ENCODE measurements around the gene RAB6B. TPM values are rescaled to one million over a fixed set of nuclear protein-coding genes. Genes with fewer than 3 reads are reported as not detected.
A peak's percentile ranks its signal among the peaks of the same experiment; 100 is the strongest.

RAB6B gene
- total RNA-seq, 1 donor = 0.72 TPM

DNA sequence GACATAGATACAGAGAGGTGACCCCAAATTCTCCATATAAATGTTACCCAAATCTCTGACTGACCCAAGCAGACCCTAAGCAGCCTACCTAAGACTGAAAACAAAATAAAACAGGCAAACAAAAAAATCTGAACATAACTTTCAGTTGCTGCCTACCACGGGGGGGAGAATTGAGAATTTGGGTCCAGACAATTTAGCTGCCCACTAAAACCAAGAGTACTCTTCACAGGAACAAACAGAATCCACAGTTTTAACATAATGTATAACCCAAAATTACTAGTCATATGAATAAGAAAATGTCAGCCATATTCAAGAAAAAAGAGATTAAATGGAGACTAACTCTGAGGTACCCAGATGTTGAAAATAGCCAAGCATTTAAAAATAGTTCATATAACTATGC lies 45.6 kb downstream of the RAB6B start:
- no peak overlapping the region for H3K4me3 ChIP-seq (ENCODE audit: insufficient read depth, low read length)
- no peaks in the 10 kb centered on the region for H4K20me1 ChIP-seq (ENCODE audit: insufficient read depth, low read length)
- H3K27ac ChIP-seq (ENCODE audit: low read depth, low read length) = no peak overlapping the region
- no peaks in the 10 kb centered on the region for H3K4me1 ChIP-seq (ENCODE audit: insufficient read depth, low read length)
- no peaks in the 10 kb centered on the region for H3K79me2 ChIP-seq (ENCODE audit: insufficient read depth, low read length)
- no peaks in the 10 kb centered on the region for H3K9me3 ChIP-seq (ENCODE audit: low read depth, low read length)
- peaks cover 8% of the 10 kb centered on the region for H3K27me3 ChIP-seq (ENCODE audit: insufficient read depth, low read length)
- DNase-seq (ENCODE audit: insufficient read length, low spot score, missing footprints) = no peak
- H2AFZ ChIP-seq (ENCODE audit: low read length) = no peak overlapping the region
- TF ChIP-seq, protein P1, sequence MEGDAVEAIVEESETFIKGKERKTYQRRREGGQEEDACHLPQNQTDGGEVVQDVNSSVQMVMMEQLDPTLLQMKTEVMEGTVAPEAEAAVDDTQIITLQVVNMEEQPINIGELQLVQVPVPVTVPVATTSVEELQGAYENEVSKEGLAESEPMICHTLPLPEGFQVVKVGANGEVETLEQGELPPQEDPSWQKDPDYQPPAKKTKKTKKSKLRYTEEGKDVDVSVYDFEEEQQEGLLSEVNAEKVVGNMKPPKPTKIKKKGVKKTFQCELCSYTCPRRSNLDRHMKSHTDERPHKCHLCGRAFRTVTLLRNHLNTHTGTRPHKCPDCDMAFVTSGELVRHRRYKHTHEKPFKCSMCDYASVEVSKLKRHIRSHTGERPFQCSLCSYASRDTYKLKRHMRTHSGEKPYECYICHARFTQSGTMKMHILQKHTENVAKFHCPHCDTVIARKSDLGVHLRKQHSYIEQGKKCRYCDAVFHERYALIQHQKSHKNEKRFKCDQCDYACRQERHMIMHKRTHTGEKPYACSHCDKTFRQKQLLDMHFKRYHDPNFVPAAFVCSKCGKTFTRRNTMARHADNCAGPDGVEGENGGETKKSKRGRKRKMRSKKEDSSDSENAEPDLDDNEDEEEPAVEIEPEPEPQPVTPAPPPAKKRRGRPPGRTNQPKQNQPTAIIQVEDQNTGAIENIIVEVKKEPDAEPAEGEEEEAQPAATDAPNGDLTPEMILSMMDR (IDR thresholded peaks at IDR 0.05; ENCODE audit: extremely low read depth, low read depth, low read length) = no peak
- no peaks in the 10 kb centered on the region for H3K36me3 ChIP-seq (ENCODE audit: insufficient read depth, low read length)
- no peak overlapping the region for H3K4me2 ChIP-seq (ENCODE audit: insufficient read depth, low read length)

DNA sequence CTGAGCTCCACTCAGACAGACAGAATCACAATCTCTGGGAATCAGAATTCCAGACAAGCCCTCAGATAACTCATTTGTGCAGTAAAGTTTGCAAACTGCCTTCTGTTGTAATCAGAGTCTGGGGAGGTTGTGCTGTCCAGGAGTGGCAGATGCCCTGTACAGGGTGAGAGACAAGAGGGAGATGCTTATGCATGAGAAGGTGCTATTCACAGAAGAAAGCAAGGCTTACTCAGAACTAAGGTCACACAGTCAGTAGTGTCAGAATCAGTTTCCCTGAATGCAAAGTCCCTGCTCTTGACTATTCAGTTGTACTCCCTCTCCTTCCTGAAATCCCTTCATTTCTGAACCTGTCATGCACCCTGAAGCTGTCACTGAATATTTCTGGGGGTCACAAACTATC lies 46.3 kb downstream of the RAB6B start:
- TF ChIP-seq, protein P1 (IDR thresholded peaks at IDR 0.05; ENCODE audit: extremely low read depth, low read depth, low read length) = no peak
- no peak overlapping the region for H3K27ac ChIP-seq (ENCODE audit: low read depth, low read length)
- no peak overlapping the region for H3K4me3 ChIP-seq (ENCODE audit: insufficient read depth, low read length)
- no peak overlapping the region for H3K4me2 ChIP-seq (ENCODE audit: insufficient read depth, low read length)
- peaks cover 8% of the 10 kb centered on the region for H3K27me3 ChIP-seq (ENCODE audit: insufficient read depth, low read length)
- no peaks in the 10 kb centered on the region for H3K36me3 ChIP-seq (ENCODE audit: insufficient read depth, low read length)
- H3K79me2 ChIP-seq (ENCODE audit: insufficient read depth, low read length) = no peaks in the 10 kb centered on the region
- no peaks in the 10 kb centered on the region for H3K9me3 ChIP-seq (ENCODE audit: low read depth, low read length)
- no peaks in the 10 kb centered on the region for H3K4me1 ChIP-seq (ENCODE audit: insufficient read depth, low read length)
- no peaks in the 10 kb centered on the region for H4K20me1 ChIP-seq (ENCODE audit: insufficient read depth, low read length)
- no peak for DNase-seq (ENCODE audit: insufficient read length, low spot score, missing footprints)
- H2AFZ ChIP-seq (ENCODE audit: low read length) = no peak overlapping the region

DNA sequence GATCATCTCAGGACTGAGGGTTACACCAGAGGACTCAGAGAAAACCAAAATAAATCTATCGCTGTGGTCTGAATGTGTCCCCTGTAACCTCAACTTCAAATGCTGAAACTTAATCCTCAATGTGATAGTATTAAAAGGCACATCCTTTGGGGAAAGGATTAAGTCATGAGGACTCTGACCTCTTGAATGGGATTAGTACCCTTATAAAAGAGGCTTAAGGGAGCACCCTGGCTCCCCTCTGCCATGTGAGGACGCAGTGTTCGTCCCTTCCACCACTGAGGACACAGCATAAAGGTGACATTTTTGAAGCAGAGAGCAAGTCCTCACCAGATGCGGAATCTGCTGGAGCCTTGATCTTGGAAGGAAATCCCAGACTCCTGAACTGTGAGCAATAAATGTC lies 50.6 kb downstream of the RAB6B start:
- H3K27ac ChIP-seq (ENCODE audit: low read depth, low read length) = no peak overlapping the region
- TF ChIP-seq, protein P1 (IDR thresholded peaks at IDR 0.05; ENCODE audit: extremely low read depth, low read depth, low read length) = no peak
- no peak for DNase-seq (ENCODE audit: insufficient read length, low spot score, missing footprints)
- no peak overlapping the region for H2AFZ ChIP-seq (ENCODE audit: low read length)
- H3K9me3 ChIP-seq (ENCODE audit: low read depth, low read length) = no peaks in the 10 kb centered on the region
- H3K4me3 ChIP-seq (ENCODE audit: insufficient read depth, low read length) = no peak overlapping the region
- no peak overlapping the region for H3K4me2 ChIP-seq (ENCODE audit: insufficient read depth, low read length)
- H3K79me2 ChIP-seq (ENCODE audit: insufficient read depth, low read length) = no peaks in the 10 kb centered on the region
- H3K27me3 ChIP-seq (ENCODE audit: insufficient read depth, low read length) = peaks cover 8% of the 10 kb centered on the region
- peaks cover 4% of the 10 kb centered on the region for H3K4me1 ChIP-seq (ENCODE audit: insufficient read depth, low read length)
- H4K20me1 ChIP-seq (ENCODE audit: insufficient read depth, low read length) = no peaks in the 10 kb centered on the region
- H3K36me3 ChIP-seq (ENCODE audit: insufficient read depth, low read length) = no peaks in the 10 kb centered on the region

DNA sequence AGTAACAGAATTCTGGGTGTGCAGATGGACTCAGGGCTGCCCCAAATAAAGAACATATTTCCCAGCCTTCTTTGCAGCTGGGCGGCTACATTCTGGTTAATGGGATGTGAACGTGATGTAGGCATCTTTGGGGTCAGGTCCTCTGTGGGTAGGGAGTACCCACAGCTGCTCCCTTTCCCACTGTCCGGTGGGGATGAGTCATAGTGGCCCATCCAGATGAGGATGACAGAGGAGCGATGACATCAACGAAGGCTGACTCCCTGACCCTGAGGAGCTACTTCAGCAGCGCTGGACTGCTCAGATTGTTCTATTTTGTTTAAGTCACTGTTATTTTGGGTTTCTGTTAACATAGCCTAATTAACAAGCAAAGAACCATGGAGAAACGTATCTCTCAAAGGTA lies 52.0 kb downstream of the RAB6B start:
- Histone ChIP-seq H3K4me2 (ENCODE audit: insufficient read depth, low read length) (no peak overlapping the region), H3K4me1 (ENCODE audit: insufficient read depth, low read length) (peaks cover 4% of the 10 kb centered on the region), H3K27me3 (ENCODE audit: insufficient read depth, low read length) (peaks cover 8% of the 10 kb centered on the region), H3K27ac (ENCODE audit: low read depth, low read length) (no peak overlapping the region), H3K4me3 (ENCODE audit: insufficient read depth, low read length) (no peak overlapping the region), H3K79me2 (ENCODE audit: insufficient read depth, low read length) (no peaks in the 10 kb centered on the region), H4K20me1 (ENCODE audit: insufficient read depth, low read length) (no peaks in the 10 kb centered on the region), H3K9me3 (ENCODE audit: low read depth, low read length) (no peaks in the 10 kb centered on the region), H2AFZ (ENCODE audit: low read length) (no peak overlapping the region), H3K36me3 (ENCODE audit: insufficient read depth, low read length) (no peaks in the 10 kb centered on the region)
- DNase-seq (ENCODE audit: insufficient read length, low spot score, missing footprints) = peak; percentile 86
- TF ChIP-seq, protein P1 (IDR thresholded peaks at IDR 0.05; ENCODE audit: extremely low read depth, low read depth, low read length) = no peak

Data from osteoblast (primary cell).